Endometrial microvascular endothelial cells (primary cell): ENCODE results near the gene KCNK15. TPM values are rescaled to one million over a fixed set of nuclear protein-coding genes. Genes with fewer than 3 reads are reported as not detected.
"Not testable (repeated sequence)": the region's sequence is repeated elsewhere in the genome, so short reads cannot be mapped to it uniquely, and the experiment has no call there.

Experiments used
- in situ Hi-C: cut with HindIII; loops from 2 replicates; pipeline ENCODE4 v1.10.0; 2017; ENCODE audit warnings: low sequenced_read_pairs, low pct_unique_long_range_greater_than_20kb; ENCODE audit errors: inconsistent ontology term
- total RNA-seq: library from RNA; depleted of rRNA; stranded (reverse); fragments of >200 nt; gene quantifications from one replicate; pipeline ENCODE4 v1.2.3, GENCODE V29; 2015; ENCODE audit errors: inconsistent ontology term

Gene KCNK15
- total RNA-seq, 1 donor from 2014 or later = not detected

- in situ Hi-C loops = no loop called here
Measured at GRCh38 chr20:44750081-44750805, 4.6 kb downstream of the KCNK15 start.

DNA sequence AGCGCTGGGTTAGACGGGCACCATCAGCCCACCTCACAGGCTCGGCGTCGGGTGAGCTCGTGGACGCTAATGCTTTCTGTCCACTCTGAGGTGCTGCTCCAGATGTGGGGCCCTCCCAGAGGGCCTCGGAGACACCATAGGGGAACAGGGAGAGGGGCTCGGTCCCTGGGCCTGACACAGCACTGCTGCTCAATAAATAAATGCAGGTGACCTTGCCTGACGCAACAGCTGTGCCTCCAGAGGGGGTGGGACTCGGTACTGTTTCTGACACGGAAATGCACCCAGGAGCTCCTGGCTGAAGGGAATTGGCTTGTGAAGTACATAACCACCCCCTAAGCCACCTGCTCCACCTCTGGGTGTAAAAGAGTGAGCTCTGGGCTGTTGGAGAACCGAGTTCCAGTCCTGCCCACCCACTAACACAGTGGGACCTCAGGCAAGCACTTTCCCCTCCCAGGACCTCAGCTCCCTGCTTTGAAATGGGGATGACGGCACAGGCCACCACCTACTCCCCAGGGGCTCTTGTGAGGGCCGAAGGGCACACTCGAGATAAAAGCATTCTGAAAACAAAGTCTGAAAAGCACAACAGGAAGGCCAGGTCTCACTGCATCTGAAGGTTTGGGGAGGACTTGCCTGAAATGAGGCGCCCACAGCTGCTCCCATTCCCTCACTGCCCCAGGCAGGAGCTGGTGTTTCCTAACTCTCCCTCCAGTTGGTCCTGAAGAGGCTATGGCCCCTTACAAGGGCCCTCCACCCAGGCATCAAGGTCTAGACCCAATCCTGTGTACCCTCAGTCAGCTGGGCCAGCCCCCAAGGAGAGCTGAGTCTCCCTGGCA is 6.7 kb downstream of the KCNK15 start:
- in situ Hi-C loops = no loop called here

- in situ Hi-C loops = no loop called here
Measured at GRCh38 chr20:44754554-44754953, 8.9 kb downstream of the KCNK15 start.

- in situ Hi-C loops = no loop called here
Measured at GRCh38 chr20:44756011-44756688, 10.5 kb downstream of the KCNK15 start.

- in situ Hi-C loops = no loop called here
Measured at GRCh38 chr20:44756956-44757355, 11.3 kb downstream of the KCNK15 start.

GRCh38 chr20:44758247-44759101 is 12.8 kb downstream of the KCNK15 start:
- in situ Hi-C loops = no loop called here

GRCh38 chr20:44759595-44759994 is 13.9 kb downstream of the KCNK15 start:
- in situ Hi-C loops = no loop called here

GRCh38 chr20:44761423-44761822 is 15.8 kb downstream of the KCNK15 start:
- in situ Hi-C loops = no loop called here

DNA sequence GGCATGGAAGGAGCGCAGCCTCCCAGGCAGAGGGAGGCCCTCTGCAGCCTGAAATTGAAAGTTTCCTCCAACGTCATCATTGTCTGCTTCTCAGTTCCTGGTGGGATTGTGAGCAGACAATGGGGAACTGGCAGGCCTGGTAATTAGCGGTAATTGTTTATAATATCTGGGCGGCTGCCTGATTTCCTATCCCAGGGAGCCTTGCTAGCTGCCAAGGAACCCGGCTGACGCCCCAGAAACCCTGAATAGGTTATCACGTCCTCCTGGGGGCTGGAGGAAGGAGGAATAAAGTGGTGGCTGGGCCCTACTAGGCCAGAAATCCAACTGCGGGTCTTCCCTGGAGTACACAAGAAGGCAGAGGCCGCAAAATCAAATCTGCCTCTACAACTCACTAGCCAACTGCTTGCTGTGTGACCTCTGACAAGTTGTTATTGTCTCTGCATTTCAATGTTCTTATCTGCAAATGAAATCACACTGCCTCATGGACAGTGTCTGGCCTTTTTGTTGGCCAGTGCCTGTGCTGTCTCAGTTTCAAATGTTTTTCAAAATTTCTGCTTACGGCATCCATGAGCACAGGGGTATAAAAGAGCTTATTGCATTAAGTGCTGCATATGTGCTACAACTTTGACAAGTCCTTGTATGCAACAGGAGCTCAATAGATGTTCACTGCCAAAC is 16.9 kb downstream of the KCNK15 start:
- in situ Hi-C loops = no loop called here

- in situ Hi-C loops = not testable (repeated sequence)
Measured at GRCh38 chr20:44763798-44764197, 18.1 kb downstream of the KCNK15 start.

DNA sequence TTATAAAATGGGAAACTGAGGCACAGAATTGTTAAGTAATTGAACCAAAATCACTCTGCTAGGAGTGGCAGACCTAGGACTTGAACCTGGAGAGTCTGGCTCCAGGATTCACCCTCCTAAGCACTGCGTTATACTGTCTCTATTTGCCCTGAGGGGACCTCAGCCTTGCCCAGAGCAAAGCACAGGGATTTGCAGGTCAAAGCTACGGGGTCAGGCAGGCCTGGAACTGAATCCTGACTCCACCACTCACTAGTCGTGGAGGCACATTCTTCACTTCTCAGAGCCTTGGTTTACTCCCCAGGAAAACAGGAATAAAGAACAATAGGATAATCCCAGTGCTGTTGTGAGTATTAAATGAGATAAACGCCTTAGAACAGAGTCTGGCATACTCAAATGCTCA is 19.4 kb downstream of the KCNK15 start:
- in situ Hi-C loops = no loop called here

GRCh38 chr20:44765701-44766347 is 20.2 kb downstream of the KCNK15 start:
- in situ Hi-C loops = no loop called here

DNA sequence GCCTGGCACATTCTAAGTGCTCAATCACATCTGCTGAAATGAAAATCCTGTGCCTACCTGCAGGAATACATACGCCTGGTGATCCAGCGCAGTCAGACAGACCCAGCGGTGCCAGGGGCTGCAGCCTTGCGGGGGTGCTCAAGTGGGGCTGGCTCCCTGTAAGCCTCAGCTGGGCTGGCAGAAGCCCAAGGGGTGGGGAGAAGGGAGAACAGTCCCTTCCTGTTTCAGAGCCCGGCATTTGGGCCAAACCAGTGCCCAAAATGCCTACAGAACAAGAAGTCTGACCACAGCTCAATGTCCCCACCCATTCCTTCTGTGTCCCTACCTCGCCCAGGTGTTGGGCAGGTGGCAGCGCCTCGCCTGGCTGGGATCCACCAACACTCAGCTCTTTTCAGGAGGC is 22.6 kb downstream of the KCNK15 start:
- in situ Hi-C loops = no loop called here

DNA sequence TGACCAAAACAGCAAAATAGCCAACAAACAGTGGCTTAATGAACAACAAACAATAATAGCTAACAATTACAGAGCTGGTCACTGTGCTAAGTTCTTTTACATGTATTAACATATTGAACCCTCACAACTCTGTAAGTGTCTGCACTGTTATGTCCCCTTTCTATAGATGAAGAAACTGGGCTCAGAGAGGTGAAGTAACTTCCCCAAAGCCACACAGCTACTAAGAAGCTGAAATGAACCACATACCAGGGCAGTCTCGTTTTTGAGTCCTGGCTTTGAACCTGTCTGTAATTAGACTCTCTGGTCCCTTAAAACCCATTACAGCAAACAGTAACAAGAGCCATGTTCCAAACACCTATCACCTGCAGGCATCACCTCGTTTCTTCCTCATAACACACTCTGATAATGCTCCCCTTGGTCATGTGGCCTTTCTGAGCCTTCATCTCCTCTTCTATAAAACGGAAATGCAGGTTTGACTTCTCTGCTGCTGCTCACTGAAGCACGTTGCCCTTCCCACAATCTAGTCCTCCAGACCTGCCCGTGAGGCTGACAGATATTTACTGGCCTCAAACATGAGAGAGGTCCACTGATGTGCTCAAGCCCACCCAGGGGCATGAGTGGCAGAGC is 23.3 kb downstream of the KCNK15 start:
- in situ Hi-C loops = no loop called here

DNA sequence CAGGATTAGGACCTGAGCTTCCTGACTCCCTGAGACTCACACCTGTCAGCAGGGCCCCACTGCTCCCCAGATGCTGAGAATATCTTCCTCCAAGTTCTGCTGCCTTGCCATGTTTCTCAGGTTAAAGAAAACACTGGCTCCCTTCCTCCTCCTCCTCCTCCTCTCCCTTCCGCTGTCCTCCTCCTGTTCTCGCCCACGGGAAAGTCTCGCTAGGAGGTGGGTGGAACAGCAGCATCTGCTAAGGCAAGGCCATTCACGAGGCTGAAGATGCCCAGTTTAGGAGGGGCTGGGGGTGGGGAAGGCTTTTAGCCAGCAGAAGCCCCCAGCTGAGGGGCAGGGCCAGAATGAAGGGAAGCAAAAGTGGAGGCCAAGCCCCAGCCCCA is 23.8 kb downstream of the KCNK15 start:
- in situ Hi-C loops = no loop called here

DNA sequence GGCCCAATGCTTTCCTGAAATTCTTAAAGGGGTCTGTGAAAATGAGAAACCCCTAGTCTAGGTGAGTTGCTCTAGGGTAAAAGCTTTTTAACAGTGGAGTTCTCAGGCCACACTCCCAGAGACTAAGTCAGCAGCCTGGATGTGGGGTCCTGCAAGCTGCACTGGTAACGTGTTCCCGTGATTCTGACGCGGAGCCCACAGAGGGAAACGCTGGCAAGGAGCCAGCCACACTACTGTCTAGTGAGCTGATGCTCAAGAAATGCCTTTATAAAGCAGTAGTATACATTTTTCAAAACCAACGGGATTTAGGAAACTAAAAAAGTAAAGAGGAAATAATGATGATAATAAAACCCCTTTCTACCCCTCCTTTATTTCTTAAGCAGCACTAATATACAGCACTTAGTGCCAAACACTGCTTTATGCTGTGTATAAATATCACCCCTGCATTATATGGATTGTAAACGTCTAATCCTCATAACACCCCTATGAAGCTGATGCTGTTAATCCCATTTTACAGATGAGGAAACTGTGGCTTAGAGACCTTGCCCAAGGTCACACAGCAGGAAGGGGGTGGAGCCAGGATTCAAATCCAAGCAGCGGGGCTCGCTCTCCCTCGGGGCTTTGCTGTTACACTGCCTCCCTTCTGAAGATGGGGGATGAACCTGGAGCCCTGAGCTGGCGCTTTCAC is 25.0 kb downstream of the KCNK15 start:
- in situ Hi-C loops = no loop called here

DNA sequence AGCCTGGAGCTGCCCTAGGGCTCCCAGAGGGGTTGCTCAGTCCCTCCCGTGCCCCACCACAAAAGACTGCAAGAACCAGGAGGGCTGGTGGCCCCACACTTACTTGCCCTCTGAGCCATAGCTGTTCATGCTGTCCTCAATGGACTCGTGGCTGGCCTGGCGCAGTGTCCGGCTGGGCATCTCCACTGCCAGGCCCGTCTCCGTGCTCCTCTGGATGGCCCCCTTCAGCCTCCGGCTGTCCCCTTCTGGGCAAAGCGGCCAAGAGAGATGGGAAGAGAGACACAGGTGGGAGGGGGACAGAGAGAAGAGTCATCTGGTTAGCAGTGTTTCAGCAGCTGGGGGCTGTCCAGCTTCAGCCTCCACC is 25.5 kb downstream of the KCNK15 start:
- in situ Hi-C loops = no loop called here
